Neural progenitor cell (in vitro differentiated cells): ENCODE measurements around the gene DTD1.

Experiments used
- CTCF ChIP-seq: fragments of 200-600 bp; sonication (generic); IDR thresholded peaks from 2 replicates; pipeline ENCODE4 v1.5.1; 2017; ENCODE audit warnings: antibody characterized with exemption, mild to moderate bottlenecking
- EZH2 ChIP-seq: fragments of 200-600 bp; sonication (generic); IDR thresholded peaks from 2 replicates; pipeline ENCODE4 v1.6.1; 2017; ENCODE audit warnings: antibody characterized with exemption, mild to moderate bottlenecking, moderate library complexity
- EZH2phosphoT487 ChIP-seq: fragments of 200-600 bp; sonication (generic); IDR thresholded peaks from 2 replicates; pipeline ENCODE4 v1.6.1; 2017; ENCODE audit warnings: antibody characterized with exemption

GRCh38 chr20:18729231-18729825 lies 141.5 kb downstream of the DTD1 start:
- TF ChIP-seq CTCF (no peak), EZH2phosphoT487 (no peak), EZH2 (no peak)
